Neural progenitor cell (in vitro differentiated cells): ENCODE results near the gene CARS2. TPM values are rescaled to one million over a fixed set of nuclear protein-coding genes. Genes with fewer than 3 reads are reported as not detected.

ENCODE experiments used
- DNase-seq: peaks from one replicate; pipeline ENCODE4 v3.0.0-alpha.2; 2016; ENCODE audit warnings: low spot score
- H2AFZ ChIP-seq: fragments of 200-600 bp; sonication (generic); replicated peaks from 2 replicates; pipeline ENCODE4 v1.6.1; 2016; ENCODE audit warnings: antibody characterized with exemption
- H3F3A ChIP-seq: fragments of 200-600 bp; sonication (generic); 2 replicates; pipeline ENCODE4 v1.6.1; 2016; ENCODE audit warnings: antibody characterized with exemption, low read depth
- H3K27ac ChIP-seq: fragments of 200-600 bp; sonication (generic); 2 replicates; pipeline ENCODE4 v1.5.1; 2016; ENCODE audit warnings: mild to moderate bottlenecking
- H3K27me3 ChIP-seq: fragments of 200-600 bp; sonication (generic); 2 replicates; pipeline ENCODE4 v1.6.1; 2016; ENCODE audit warnings: mild to moderate bottlenecking, moderate library complexity
- H3K36me3 ChIP-seq: fragments of 200-600 bp; sonication (generic); 2 replicates; pipeline ENCODE4 v1.5.1; 2016
- H3K4me1 ChIP-seq: fragments of 200-600 bp; sonication (generic); 2 replicates; pipeline ENCODE4 v1.6.1; 2016; ENCODE audit warnings: mixed run types
- H3K4me2 ChIP-seq: fragments of 200-600 bp; sonication (generic); 2 replicates; pipeline ENCODE4 v1.6.1; 2016
- H3K4me3 ChIP-seq: fragments of 200-600 bp; sonication (generic); 2 replicates; pipeline ENCODE4 v1.5.1; 2016
- H3K79me2 ChIP-seq: fragments of 200-600 bp; sonication (generic); 2 replicates; pipeline ENCODE4 v1.6.1; 2016; ENCODE audit warnings: low read depth
- H3K9ac ChIP-seq: fragments of 200-600 bp; sonication (generic); 2 replicates; pipeline ENCODE4 v1.6.1; 2016
- H3K9me3 ChIP-seq: fragments of 200-600 bp; sonication (generic); 2 replicates; pipeline ENCODE4 v1.5.1; 2016; ENCODE audit warnings: low read depth
- H4K20me1 ChIP-seq: fragments of 200-600 bp; sonication (generic); 2 replicates; pipeline ENCODE4 v1.6.1; 2016; ENCODE audit warnings: low read depth
- H3K27ac Mint-ChIP-seq: 3 replicates; pipeline ENCODE4 v1.8.0; 2021; ENCODE audit warnings: mixed read lengths
- H3K27me3 Mint-ChIP-seq: 2 replicates; pipeline ENCODE4 v1.8.0; 2022; ENCODE audit warnings: low read depth, mild to moderate bottlenecking, inconsistent platforms, moderate library complexity, mixed read lengths; ENCODE audit not compliant: insufficient read depth
- H3K36me3 Mint-ChIP-seq: 3 replicates; pipeline ENCODE4 v1.8.0; 2021; ENCODE audit warnings: mixed read lengths
- H3K4me1 Mint-ChIP-seq: 3 replicates; pipeline ENCODE4 v1.8.0; 2021; ENCODE audit warnings: mixed read lengths
- H3K4me3 Mint-ChIP-seq: 3 replicates; pipeline ENCODE4 v1.8.0; 2021; ENCODE audit warnings: mild to moderate bottlenecking, moderate library complexity, mixed read lengths
- H3K9me3 Mint-ChIP-seq: 3 replicates; pipeline ENCODE4 v1.8.0; 2020; ENCODE audit warnings: mixed read lengths
- CTCF ChIP-seq: fragments of 200-600 bp; sonication (generic); IDR thresholded peaks from 2 replicates; pipeline ENCODE4 v1.5.1; 2017; ENCODE audit warnings: antibody characterized with exemption, mild to moderate bottlenecking
- EZH2 ChIP-seq: fragments of 200-600 bp; sonication (generic); IDR thresholded peaks from 2 replicates; pipeline ENCODE4 v1.6.1; 2017; ENCODE audit warnings: antibody characterized with exemption, mild to moderate bottlenecking, moderate library complexity
- EZH2phosphoT487 ChIP-seq: fragments of 200-600 bp; sonication (generic); IDR thresholded peaks from 2 replicates; pipeline ENCODE4 v1.6.1; 2017; ENCODE audit warnings: antibody characterized with exemption
- total RNA-seq: library from RNA; depleted of rRNA; stranded (reverse); fragments of >200 nt; gene quantifications from 2 replicates; pipeline ENCODE4 v1.2.3, GENCODE V29; 2015; ENCODE audit warnings: low replicate concordance

CARS2 gene
- total RNA-seq, 1 donor from 2014 or later = 50.0 TPM

DNA sequence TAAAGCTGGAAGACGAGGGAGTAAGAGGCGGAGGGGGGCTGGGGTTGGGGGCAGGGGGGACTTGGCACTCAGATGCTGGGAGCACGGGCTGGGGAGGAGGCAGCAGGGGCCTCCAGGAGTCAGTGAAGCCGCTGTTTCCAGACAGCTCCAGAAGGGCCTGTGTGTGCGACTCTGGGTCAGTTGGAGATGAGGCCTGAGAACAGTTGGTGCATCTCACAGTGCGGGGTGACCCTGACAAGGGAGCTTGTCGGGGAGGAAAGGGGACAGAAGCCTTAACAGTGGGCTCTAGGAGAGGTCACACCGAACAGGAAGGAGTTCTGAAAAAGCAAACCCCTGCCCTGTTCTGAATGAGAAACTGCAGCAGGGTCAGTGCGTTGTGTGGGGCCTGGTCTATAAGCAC is 79.4 kb downstream of the CARS2 start:
- H3K27me3 Mint-ChIP-seq = no peaks in the 10 kb centered on the region
- no peaks in the 10 kb centered on the region for H3K36me3 ChIP-seq
- H3K4me1 ChIP-seq = peaks cover 11% of the 10 kb centered on the region
- H3K36me3 Mint-ChIP-seq = peaks cover 28% of the 10 kb centered on the region
- no peaks in the 10 kb centered on the region for H3K9me3 ChIP-seq
- peaks cover 40% of the 10 kb centered on the region for H4K20me1 ChIP-seq
- no peaks in the 10 kb centered on the region for H3K27me3 ChIP-seq
- H3K4me3 ChIP-seq = no peak overlapping the region
- no peak overlapping the region for H3K9ac ChIP-seq
- H3K4me1 Mint-ChIP-seq = peaks cover 9% of the 10 kb centered on the region
- no peak for DNase-seq
- no peaks in the 10 kb centered on the region for H3K9me3 Mint-ChIP-seq
- H3K79me2 ChIP-seq = peaks cover 87% of the 10 kb centered on the region
- H3K27ac ChIP-seq = no peak overlapping the region
- H3K4me3 Mint-ChIP-seq = no peak overlapping the region
- TF ChIP-seq EZH2 (no peak), CTCF (no peak), EZH2phosphoT487 (no peak)
- H3F3A ChIP-seq = peaks cover 5% of the 10 kb centered on the region
- H2AFZ ChIP-seq = no peak overlapping the region
- H3K27ac Mint-ChIP-seq = peak overlapping the region; percentile 54
- H3K4me2 ChIP-seq = no peak overlapping the region

- peaks cover 87% of the 10 kb centered on the region for H3K79me2 ChIP-seq
- no peaks in the 10 kb centered on the region for H3K9me3 Mint-ChIP-seq
- H3F3A ChIP-seq = peaks cover 5% of the 10 kb centered on the region
- TF ChIP-seq EZH2 = no peak
- TF ChIP-seq EZH2phosphoT487 = no peak
- no peak for TF ChIP-seq CTCF
- H3K4me3 ChIP-seq = no peak overlapping the region
- H3K9ac ChIP-seq = no peak overlapping the region
- H3K4me3 Mint-ChIP-seq = no peak overlapping the region
- H3K4me2 ChIP-seq = no peak overlapping the region
- peaks cover 9% of the 10 kb centered on the region for H3K4me1 Mint-ChIP-seq
- no peaks in the 10 kb centered on the region for H3K9me3 ChIP-seq
- H3K36me3 ChIP-seq = no peaks in the 10 kb centered on the region
- peaks cover 11% of the 10 kb centered on the region for H3K4me1 ChIP-seq
- DNase-seq = no peak
- no peaks in the 10 kb centered on the region for H3K27me3 Mint-ChIP-seq
- H3K36me3 Mint-ChIP-seq = peaks cover 21% of the 10 kb centered on the region
- no peaks in the 10 kb centered on the region for H3K27me3 ChIP-seq
- no peak overlapping the region for H3K27ac ChIP-seq
- H2AFZ ChIP-seq = no peak overlapping the region
- H4K20me1 ChIP-seq = peaks cover 40% of the 10 kb centered on the region
- peak overlapping the region; percentile 72 for H3K27ac Mint-ChIP-seq
These were observed 80.1 kb downstream of the CARS2 start for GRCh38 chr13:110625771-110626321.

- H3K27me3 ChIP-seq = no peaks in the 10 kb centered on the region
- peak overlapping the region; percentile 64 for H3K27ac ChIP-seq
- no peak overlapping the region for H3K4me2 ChIP-seq
- no peaks in the 10 kb centered on the region for H3K36me3 ChIP-seq
- H3K36me3 Mint-ChIP-seq = peaks cover 15% of the 10 kb centered on the region
- peaks cover 40% of the 10 kb centered on the region for H4K20me1 ChIP-seq
- H3K79me2 ChIP-seq = peaks cover 87% of the 10 kb centered on the region
- H3K4me1 ChIP-seq = peaks cover 11% of the 10 kb centered on the region
- H3F3A ChIP-seq = peaks cover 5% of the 10 kb centered on the region
- H3K9ac ChIP-seq = no peak overlapping the region
- no peaks in the 10 kb centered on the region for H3K9me3 Mint-ChIP-seq
- peak overlapping the region; percentile 72 for H3K27ac Mint-ChIP-seq
- no peak overlapping the region for H2AFZ ChIP-seq
- no peak overlapping the region for H3K4me3 ChIP-seq
- H3K9me3 ChIP-seq = no peaks in the 10 kb centered on the region
- no peaks in the 10 kb centered on the region for H3K27me3 Mint-ChIP-seq
- TF ChIP-seq EZH2 = no peak
- no peak for TF ChIP-seq CTCF
- no peak for TF ChIP-seq EZH2phosphoT487
- no peak overlapping the region for H3K4me3 Mint-ChIP-seq
- DNase-seq = peak; percentile 81
- peaks cover 9% of the 10 kb centered on the region for H3K4me1 Mint-ChIP-seq
These were observed 80.9 kb downstream of the CARS2 start for GRCh38 chr13:110624766-110625756.
